Activated T-cell treated with anti-CD3 and anti-CD28 coated beads for 48 hours (primary cell): ENCODE results near the gene SLC13A3.

Experiments
- DNase-seq: peaks from one replicate; pipeline ENCODE4 v3.0.0-alpha.2; 2020; ENCODE audit warnings: low read depth

The SLC13A3 gene

GRCh38 chr20:46635514-46636136, 15.6 kb downstream of the SLC13A3 start:
- no peak for DNase-seq

- no peak for DNase-seq
Observed at GRCh38 chr20:46634528-46634927, 16.7 kb downstream of the SLC13A3 start.

GRCh38 chr20:46631874-46632446, 19.3 kb downstream of the SLC13A3 start:
- no peak for DNase-seq

GRCh38 chr20:46631212-46631869, 19.9 kb downstream of the SLC13A3 start:
- no peak for DNase-seq

GRCh38 chr20:46630306-46630705, 21.0 kb downstream of the SLC13A3 start:
- DNase-seq = no peak

- DNase-seq = no peak
Observed at GRCh38 chr20:46629341-46629740, 21.9 kb downstream of the SLC13A3 start.

- no peak for DNase-seq
Observed at GRCh38 chr20:46627234-46627633, 24.0 kb downstream of the SLC13A3 start.

- DNase-seq = no peak
Observed at GRCh38 chr20:46626758-46627157, 24.5 kb downstream of the SLC13A3 start.

- no peak for DNase-seq
Observed at GRCh38 chr20:46625875-46626373, 25.3 kb downstream of the SLC13A3 start.

GRCh38 chr20:46624946-46625345, 26.3 kb downstream of the SLC13A3 start:
- no peak for DNase-seq

GRCh38 chr20:46622165-46622564, 29.1 kb downstream of the SLC13A3 start:
- DNase-seq = no peak

GRCh38 chr20:46621492-46621891, 29.8 kb downstream of the SLC13A3 start:
- DNase-seq = no peak

- no peak for DNase-seq
Observed at GRCh38 chr20:46619445-46619844, 31.8 kb downstream of the SLC13A3 start.

- DNase-seq = no peak
Observed at GRCh38 chr20:46618316-46619100, 32.8 kb downstream of the SLC13A3 start.

- no peak for DNase-seq
Observed at GRCh38 chr20:46614503-46614902, 36.8 kb downstream of the SLC13A3 start.

- DNase-seq = no peak
Observed at GRCh38 chr20:46610145-46610544, 41.1 kb downstream of the SLC13A3 start.

- no peak for DNase-seq
Observed at GRCh38 chr20:46609043-46609442, 42.2 kb downstream of the SLC13A3 start.

- no peak for DNase-seq
Observed at GRCh38 chr20:46607849-46608497, 43.3 kb downstream of the SLC13A3 start.

GRCh38 chr20:46607191-46607848, 43.9 kb downstream of the SLC13A3 start:
- no peak for DNase-seq

GRCh38 chr20:46606817-46607190, 44.5 kb downstream of the SLC13A3 start:
- no peak for DNase-seq

GRCh38 chr20:46605978-46606816, 45.1 kb downstream of the SLC13A3 start:
- DNase-seq = no peak
